ENCODE data around the gene IRX2. TPM values are rescaled to one million over a fixed set of nuclear protein-coding genes. Genes with fewer than 3 reads are reported as not detected.

IRX2 gene
- total RNA-seq, 2 donors from 2014 or later = 1.3 to 3.0 TPM

DNA sequence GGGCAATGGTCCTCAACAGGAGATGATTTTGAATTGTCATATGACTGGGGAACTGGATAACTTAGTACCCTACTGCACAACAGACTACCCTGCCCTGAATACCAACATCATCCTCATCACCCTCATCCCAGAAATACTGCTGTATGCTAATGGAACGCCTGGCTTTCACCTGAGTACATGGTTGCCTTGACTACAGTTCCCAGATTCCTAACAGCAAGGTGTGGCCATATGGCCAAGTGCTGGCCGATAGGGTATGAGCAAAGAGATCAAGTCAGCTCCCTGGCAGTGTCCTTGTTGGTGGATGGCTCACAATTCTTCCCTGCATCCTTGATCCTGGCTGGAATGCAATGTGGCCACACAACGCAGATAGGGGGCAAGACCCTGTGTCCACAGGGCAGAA is 31.2 kb upstream of the IRX2 start:
- Histone ChIP-seq H3K27ac (no peak overlapping the region), H3K36me3 (replicated peaks in 1 of 2; ENCODE audit: insufficient read depth in 1 of 2, low read depth in 2 of 2) (no peaks in the 10 kb centered on the region), H3K27me3 (no peaks in the 10 kb centered on the region), H3K9me3 (no peaks in the 10 kb centered on the region), H3K4me3 (no peak overlapping the region), H3K4me1 (no peaks in the 10 kb centered on the region)
- WGBS, 2 donors = 70 to 84% methylated on average over 2 to 3 of the region's 3 CpGs
- TF ChIP-seq CTCF (IDR thresholded peaks at IDR 0.05) (no peak), POLR2A (IDR thresholded peaks at IDR 0.05) (no peak)
- ATAC-seq (no peak), DNase-seq (no peak)
- intact Hi-C loops (cut with DNase I) = no loop called here

DNA sequence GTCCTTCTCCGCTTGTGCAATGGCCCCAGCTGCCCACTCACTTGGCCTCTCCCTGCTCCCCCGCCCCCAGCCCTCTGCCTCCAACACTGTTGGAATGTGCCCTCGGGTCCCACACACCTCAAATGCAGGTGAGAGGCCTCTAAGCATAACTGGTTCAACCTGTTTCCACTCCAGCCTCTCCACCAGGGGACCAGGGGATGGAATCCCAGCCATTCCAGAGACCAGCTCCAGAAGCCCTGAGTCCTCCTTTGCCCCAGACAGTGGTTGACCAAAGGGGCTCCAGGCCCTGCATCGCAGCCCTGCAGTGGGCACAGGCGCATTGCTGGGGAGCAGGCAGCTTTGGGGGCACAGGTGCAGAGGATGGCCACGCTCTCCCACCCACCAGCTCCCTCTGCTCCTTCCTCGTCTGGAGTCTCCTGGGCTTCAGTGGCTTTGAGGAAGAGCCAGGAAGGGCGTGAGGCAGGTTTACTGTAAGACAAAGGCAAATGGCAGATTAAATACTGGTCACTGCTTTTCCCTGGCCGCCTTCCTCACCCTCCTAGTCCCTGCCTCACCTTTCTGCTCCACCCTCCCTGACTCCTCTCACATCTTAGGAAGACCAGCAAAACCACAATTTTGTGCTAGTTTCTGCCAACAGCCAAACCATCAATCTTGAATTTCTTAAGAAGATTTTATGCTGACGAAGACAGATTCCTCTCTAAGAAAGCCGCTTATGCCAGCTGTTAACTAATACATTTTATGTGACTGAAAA is 29.1 kb upstream of the IRX2 start:
- no peaks in the 10 kb centered on the region for H3K4me1 ChIP-seq
- no peak overlapping the region for H3K27ac ChIP-seq
- no peak for ATAC-seq
- intact Hi-C loops (cut with DNase I) = no loop called here
- TF ChIP-seq CTCF (IDR thresholded peaks at IDR 0.05) (no peak), POLR2A (IDR thresholded peaks at IDR 0.05) (no peak)
- DNase-seq = no peak
- H3K4me3 ChIP-seq = no peak overlapping the region
- H3K9me3 ChIP-seq = no peaks in the 10 kb centered on the region
- no peaks in the 10 kb centered on the region for H3K36me3 ChIP-seq (replicated peaks in 1 of 2; ENCODE audit: insufficient read depth in 1 of 2, low read depth in 2 of 2)
- WGBS, 2 donors = 52 to 55% methylated on average over 10 to 11 of the region's 11 CpGs
- no peaks in the 10 kb centered on the region for H3K27me3 ChIP-seq

DNA sequence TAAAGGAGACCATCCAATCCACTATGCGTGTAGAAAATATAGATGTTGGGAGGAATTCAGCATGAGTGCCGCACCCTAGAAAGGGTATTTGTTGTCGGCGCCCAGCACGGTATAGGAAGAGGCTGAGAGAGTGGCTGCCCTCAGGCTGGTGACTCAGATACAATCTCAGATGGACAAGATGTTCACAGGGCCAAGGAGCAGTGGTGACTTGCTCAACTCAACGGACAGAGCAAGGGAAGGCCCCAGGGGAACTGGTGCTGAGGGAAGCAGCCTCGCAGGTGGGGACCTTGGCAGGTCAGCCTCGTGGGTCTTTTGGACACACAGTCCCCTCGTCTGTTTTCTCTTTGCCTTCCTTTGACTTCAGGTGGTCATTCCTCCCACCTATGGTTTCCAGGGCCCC is 28.0 kb upstream of the IRX2 start:
- intact Hi-C loops (cut with DNase I) = no loop called here
- no peak overlapping the region for H3K27ac ChIP-seq
- TF ChIP-seq CTCF (IDR thresholded peaks at IDR 0.05) (no peak), POLR2A (IDR thresholded peaks at IDR 0.05) (no peak)
- ATAC-seq = no peak
- H3K36me3 ChIP-seq (replicated peaks in 1 of 2; ENCODE audit: insufficient read depth in 1 of 2, low read depth in 2 of 2) = no peaks in the 10 kb centered on the region
- no peak overlapping the region for H3K4me3 ChIP-seq
- DNase-seq = no peak
- H3K9me3 ChIP-seq = no peaks in the 10 kb centered on the region
- 54 to 71% methylated on average over 9 of the region's 9 CpGs for whole genome bisulfite sequencing, 2 donors
- no peaks in the 10 kb centered on the region for H3K4me1 ChIP-seq
- H3K27me3 ChIP-seq = no peaks in the 10 kb centered on the region

DNA sequence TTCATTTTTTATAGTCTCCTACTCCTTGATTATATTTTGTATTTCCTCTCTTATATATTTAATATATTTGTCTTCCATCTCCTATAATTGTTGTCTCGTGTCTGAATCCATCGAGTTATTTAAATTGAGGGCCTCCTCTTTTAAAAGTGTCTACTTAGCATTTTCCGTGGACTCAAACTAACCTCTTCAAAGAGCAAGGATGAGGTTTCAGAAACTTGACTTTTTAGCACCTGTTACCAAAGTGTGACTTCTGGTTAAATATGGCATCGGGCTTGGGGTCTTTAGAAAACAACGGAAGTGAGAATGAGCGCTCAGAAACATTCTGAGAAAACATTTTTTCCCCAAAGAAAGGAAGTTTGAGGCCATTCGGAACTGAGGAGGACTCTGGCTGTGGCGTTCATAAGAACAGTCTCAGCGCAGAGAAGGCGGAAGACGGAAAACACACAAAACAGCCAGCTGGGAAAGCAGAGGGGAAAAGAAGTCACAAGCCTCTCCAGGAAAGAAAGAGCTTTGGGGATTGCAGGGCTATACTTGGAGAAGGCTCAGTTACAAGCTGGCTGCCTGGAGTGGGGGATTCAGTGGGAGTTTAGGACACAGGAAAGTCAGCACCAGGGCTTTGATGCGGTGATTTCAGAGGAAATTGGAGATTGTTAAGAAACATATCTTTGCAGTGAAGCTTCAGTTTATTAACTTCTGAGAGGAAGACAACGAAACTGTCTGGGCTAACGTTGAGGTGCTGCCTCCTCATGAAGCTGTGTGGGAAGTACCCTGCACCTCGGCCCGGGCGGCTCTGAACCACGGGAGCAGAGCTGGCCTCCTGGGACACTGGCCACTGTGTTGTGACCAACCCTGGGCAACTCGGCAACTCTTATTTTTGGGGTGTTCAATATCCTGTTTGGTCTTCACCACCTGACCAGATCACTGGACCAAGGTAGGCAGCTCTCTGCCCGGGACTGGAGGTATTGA is 25.1 kb upstream of the IRX2 start:
- Histone ChIP-seq H3K4me3 (no peak overlapping the region), H3K27me3 (no peaks in the 10 kb centered on the region), H3K9me3 (no peaks in the 10 kb centered on the region), H3K27ac (no peak overlapping the region), H3K4me1 (no peaks in the 10 kb centered on the region), H3K36me3 (replicated peaks in 1 of 2; ENCODE audit: insufficient read depth in 1 of 2, low read depth in 2 of 2) (no peaks in the 10 kb centered on the region)
- 55 to 63% methylated on average over 20 of the region's 20 CpGs for WGBS, 2 donors
- DNase-seq (no peak), ATAC-seq (no peak)
- TF ChIP-seq CTCF (IDR thresholded peaks at IDR 0.05) = no peak
- TF ChIP-seq POLR2A (IDR thresholded peaks at IDR 0.05) = no peak
- intact Hi-C loops (cut with DNase I) = no loop called here

Measured in body of pancreas (tissue), 4 donors.